Ishikawa (cell line): ENCODE results near the gene CIPC.

Source experiments
- CEBPB ChIP-seq: IDR thresholded peaks from 2 replicates; pipeline ENCODE4 v1.6.1; 2012
- CREB1 ChIP-seq: IDR thresholded peaks from 2 replicates; pipeline ENCODE4 v1.6.1; 2012; ENCODE audit warnings: low read depth
- EGR1 ChIP-seq: IDR thresholded peaks from 2 replicates; pipeline ENCODE4 v1.6.1; 2012
- EP300 ChIP-seq: IDR thresholded peaks from 2 replicates; pipeline ENCODE4 v1.6.1; 2012; ENCODE audit warnings: borderline replicate concordance
- FOXM1 ChIP-seq: IDR thresholded peaks from 2 replicates; pipeline ENCODE4 v1.6.1; 2012; ENCODE audit warnings: low read depth, borderline replicate concordance
- MAX ChIP-seq: IDR thresholded peaks from 2 replicates; pipeline ENCODE4 v1.6.1; 2012
- NFIC ChIP-seq: IDR thresholded peaks from 2 replicates; pipeline ENCODE4 v1.6.1; 2012
- RAD21 ChIP-seq: IDR thresholded peaks from 2 replicates; pipeline ENCODE4 v1.6.1; 2012; ENCODE audit warnings: low read depth
- TAF1 ChIP-seq: IDR thresholded peaks from 2 replicates; pipeline ENCODE4 v1.6.1; 2012; ENCODE audit warnings: low read depth, mild to moderate bottlenecking
- TCF12 ChIP-seq: IDR thresholded peaks from 2 replicates; pipeline ENCODE4 v1.6.1; 2012; ENCODE audit warnings: low read depth
- TEAD4 ChIP-seq: IDR thresholded peaks from 2 replicates; pipeline ENCODE4 v1.6.1; 2012
- USF1 ChIP-seq: IDR thresholded peaks from 2 replicates; pipeline ENCODE4 v1.6.1; 2012
- YY1 ChIP-seq: IDR thresholded peaks from 2 replicates; pipeline ENCODE4 v1.6.1; 2012; ENCODE audit warnings: low read depth
- ZBTB7A ChIP-seq: IDR thresholded peaks from 2 replicates; pipeline ENCODE4 v1.6.1; 2012; ENCODE audit warnings: low read depth
- TF ChIP-seq, protein P1 (sequence below): IDR thresholded peaks from 2 replicates; pipeline ENCODE4 v1.6.1; 2012; ENCODE audit warnings: low read depth, mild to moderate bottlenecking

The CIPC gene

DNA sequence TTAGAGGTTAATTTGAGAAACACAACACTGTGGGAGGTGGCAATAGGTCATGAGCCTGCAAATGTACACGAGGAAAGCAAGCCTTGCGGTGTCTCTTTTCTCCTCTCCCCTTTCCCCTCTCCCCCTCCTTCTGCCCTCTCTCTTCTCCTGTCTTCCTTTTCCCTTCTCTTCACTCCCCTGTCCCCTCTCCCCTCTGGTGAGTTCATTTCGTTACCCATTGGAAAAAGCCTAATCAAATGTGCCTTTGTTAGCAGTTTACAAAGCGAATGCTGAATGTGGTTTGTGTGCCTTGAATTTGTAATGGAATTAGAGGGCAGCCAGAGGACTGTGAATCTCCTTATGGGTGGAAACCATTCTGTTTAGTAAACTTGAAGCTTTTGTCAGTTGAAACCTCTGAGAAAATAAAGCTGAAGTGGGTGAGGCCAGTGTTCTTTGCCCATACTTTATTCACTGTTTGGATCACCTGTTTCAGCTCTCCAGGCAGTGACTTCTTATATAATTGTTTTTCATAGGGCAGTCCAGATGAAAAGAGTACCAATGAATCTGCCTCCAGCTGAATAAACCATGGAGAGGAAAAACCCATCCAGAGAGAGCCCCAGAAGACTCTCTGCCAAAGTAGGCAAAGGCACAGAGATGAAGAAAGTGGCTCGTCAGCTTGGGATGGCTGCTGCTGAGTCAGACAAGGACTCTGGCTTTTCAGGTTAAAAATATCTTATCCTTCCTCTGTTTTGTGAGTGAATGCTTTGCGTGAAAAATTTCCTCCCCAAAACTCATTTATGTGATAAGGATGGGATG is 7.3 kb downstream of the CIPC start:
- TF ChIP-seq FOXM1 (no peak), NFIC (no peak), YY1 (no peak), TEAD4 (no peak), CEBPB (no peak)

DNA sequence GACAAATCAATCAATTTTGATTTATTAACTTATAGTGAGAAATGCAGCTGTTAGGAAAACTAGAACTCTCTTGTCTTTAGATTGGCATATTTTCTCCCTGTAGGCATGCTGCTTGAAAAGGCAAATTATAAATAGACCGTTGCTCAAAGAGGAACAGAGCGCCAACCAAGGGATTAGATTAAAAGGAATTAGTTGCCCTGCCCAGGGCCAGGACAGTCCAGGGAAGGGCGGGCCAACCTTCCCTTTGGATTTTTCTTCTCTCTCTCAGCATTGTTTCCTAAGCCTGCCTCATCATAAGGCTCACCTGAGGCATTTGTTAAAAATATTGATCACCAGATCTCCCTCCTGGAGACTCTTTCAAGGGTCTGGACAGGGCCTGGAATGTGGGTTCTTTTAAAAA is 8.6 kb downstream of the CIPC start:
- TF ChIP-seq MAX = no peak
- TF ChIP-seq, protein P1, sequence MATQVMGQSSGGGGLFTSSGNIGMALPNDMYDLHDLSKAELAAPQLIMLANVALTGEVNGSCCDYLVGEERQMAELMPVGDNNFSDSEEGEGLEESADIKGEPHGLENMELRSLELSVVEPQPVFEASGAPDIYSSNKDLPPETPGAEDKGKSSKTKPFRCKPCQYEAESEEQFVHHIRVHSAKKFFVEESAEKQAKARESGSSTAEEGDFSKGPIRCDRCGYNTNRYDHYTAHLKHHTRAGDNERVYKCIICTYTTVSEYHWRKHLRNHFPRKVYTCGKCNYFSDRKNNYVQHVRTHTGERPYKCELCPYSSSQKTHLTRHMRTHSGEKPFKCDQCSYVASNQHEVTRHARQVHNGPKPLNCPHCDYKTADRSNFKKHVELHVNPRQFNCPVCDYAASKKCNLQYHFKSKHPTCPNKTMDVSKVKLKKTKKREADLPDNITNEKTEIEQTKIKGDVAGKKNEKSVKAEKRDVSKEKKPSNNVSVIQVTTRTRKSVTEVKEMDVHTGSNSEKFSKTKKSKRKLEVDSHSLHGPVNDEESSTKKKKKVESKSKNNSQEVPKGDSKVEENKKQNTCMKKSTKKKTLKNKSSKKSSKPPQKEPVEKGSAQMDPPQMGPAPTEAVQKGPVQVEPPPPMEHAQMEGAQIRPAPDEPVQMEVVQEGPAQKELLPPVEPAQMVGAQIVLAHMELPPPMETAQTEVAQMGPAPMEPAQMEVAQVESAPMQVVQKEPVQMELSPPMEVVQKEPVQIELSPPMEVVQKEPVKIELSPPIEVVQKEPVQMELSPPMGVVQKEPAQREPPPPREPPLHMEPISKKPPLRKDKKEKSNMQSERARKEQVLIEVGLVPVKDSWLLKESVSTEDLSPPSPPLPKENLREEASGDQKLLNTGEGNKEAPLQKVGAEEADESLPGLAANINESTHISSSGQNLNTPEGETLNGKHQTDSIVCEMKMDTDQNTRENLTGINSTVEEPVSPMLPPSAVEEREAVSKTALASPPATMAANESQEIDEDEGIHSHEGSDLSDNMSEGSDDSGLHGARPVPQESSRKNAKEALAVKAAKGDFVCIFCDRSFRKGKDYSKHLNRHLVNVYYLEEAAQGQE = no peak
- TF ChIP-seq EGR1 = no peak
- no peak for TF ChIP-seq NFIC
- no peak for TF ChIP-seq TAF1
- TF ChIP-seq YY1 = no peak
- TF ChIP-seq CEBPB = no peak
- TF ChIP-seq EP300 = no peak

- TF ChIP-seq TEAD4 = no peak
- TF ChIP-seq, protein P1 = no peak
- TF ChIP-seq EGR1 = no peak
- TF ChIP-seq TCF12 = no peak
- no peak for TF ChIP-seq NFIC
These were observed 9.2 kb downstream of the CIPC start for GRCh38 chr14:77107228-77107627.

DNA sequence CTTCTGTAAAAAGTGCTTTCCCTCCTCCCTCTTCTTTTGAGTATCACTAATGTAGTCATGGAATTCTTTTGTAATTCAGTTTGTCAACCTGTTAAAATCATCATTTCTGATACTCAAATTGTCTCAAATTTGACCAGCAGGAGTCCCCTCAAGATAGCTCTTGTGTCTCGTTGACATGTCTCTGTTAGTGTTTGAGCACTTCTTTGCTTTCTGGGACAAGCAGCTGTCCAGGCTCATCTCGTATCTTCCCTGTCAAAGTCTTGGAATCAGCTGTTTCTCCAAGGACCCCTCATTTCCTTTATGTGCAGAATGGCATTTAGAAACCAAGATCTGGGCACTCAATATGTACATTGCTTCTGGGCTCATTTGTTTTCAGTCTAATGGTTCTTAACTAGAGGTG is 10.7 kb downstream of the CIPC start:
- TF ChIP-seq YY1 = no peak

- TF ChIP-seq NFIC (no peak), USF1 (no peak), TCF12 (no peak), MAX (no peak), CEBPB (no peak), RAD21 (no peak), EGR1 (no peak), ZBTB7A (no peak), EP300 (no peak), CREB1 (no peak)
- TF ChIP-seq, protein P1 = no peak
These were observed 11.6 kb downstream of the CIPC start for GRCh38 chr14:77109656-77110055.

- TF ChIP-seq TCF12 (no peak), TAF1 (no peak), CEBPB (no peak), CREB1 (no peak), RAD21 (no peak), TEAD4 (no peak)
- TF ChIP-seq, protein P1 = no peak
These were observed 12.2 kb downstream of the CIPC start for GRCh38 chr14:77110286-77110685.
